Measurements from ENCODE around the gene ESYT3. TPM values are rescaled to one million over a fixed set of nuclear protein-coding genes. Genes with fewer than 3 reads are reported as not detected.
A peak's percentile ranks its signal among the peaks of the same experiment; 100 is the strongest.

The ESYT3 gene
- total RNA-seq, 1 donor from 2014 or later, result 6.8 TPM

GRCh38 chr3:138435840-138436239 lies 1.4 kb downstream of the ESYT3 start:
- H3K27me3 Mint-ChIP-seq (ENCODE audit: low read depth), result peaks cover 69% of the 10 kb centered on the region
- no peaks in the 10 kb centered on the region for H3K9me3 Mint-ChIP-seq
- no peak overlapping the region for H3K27ac Mint-ChIP-seq
- H3K36me3 Mint-ChIP-seq, result no peaks in the 10 kb centered on the region
- DNase-seq (ENCODE audit: low spot score in 2 of 2, unreplicated experiment in 2 of 2), result no peak
- no peak for TF ChIP-seq CTCF (IDR thresholded peaks at IDR 0.05; ENCODE audit: unreplicated experiment)
- H3K4me1 Mint-ChIP-seq, result no peaks in the 10 kb centered on the region
- peak overlapping the region; percentile 73 for H3K4me3 Mint-ChIP-seq

- no peak for DNase-seq (ENCODE audit: low spot score in 2 of 2, unreplicated experiment in 2 of 2)
- no peaks in the 10 kb centered on the region for H3K36me3 Mint-ChIP-seq
- no peak for TF ChIP-seq CTCF (IDR thresholded peaks at IDR 0.05; ENCODE audit: unreplicated experiment)
- peaks cover 1% of the 10 kb centered on the region for H3K4me1 Mint-ChIP-seq
- no peaks in the 10 kb centered on the region for H3K9me3 Mint-ChIP-seq
- no peak overlapping the region for H3K27ac Mint-ChIP-seq
- H3K4me3 Mint-ChIP-seq, result no peak overlapping the region
- peaks cover 59% of the 10 kb centered on the region for H3K27me3 Mint-ChIP-seq (ENCODE audit: low read depth)
These were observed 2.9 kb downstream of the ESYT3 start for GRCh38 chr3:138437281-138437680.

GRCh38 chr3:138438896-138439295 lies 4.5 kb downstream of the ESYT3 start:
- DNase-seq (ENCODE audit: low spot score in 2 of 2, unreplicated experiment in 2 of 2), result no peak
- no peaks in the 10 kb centered on the region for H3K36me3 Mint-ChIP-seq
- no peak for TF ChIP-seq CTCF (IDR thresholded peaks at IDR 0.05; ENCODE audit: unreplicated experiment)
- no peak overlapping the region for H3K4me3 Mint-ChIP-seq
- H3K27me3 Mint-ChIP-seq (ENCODE audit: low read depth), result peaks cover 45% of the 10 kb centered on the region
- H3K9me3 Mint-ChIP-seq, result no peaks in the 10 kb centered on the region
- H3K27ac Mint-ChIP-seq, result no peak overlapping the region
- peaks cover 14% of the 10 kb centered on the region for H3K4me1 Mint-ChIP-seq

- TF ChIP-seq CTCF (IDR thresholded peaks at IDR 0.05; ENCODE audit: unreplicated experiment), result no peak
- no peak overlapping the region for H3K27ac Mint-ChIP-seq
- no peak for DNase-seq (ENCODE audit: low spot score in 2 of 2, unreplicated experiment in 2 of 2)
- H3K27me3 Mint-ChIP-seq (ENCODE audit: low read depth), result peaks cover 38% of the 10 kb centered on the region
- H3K4me3 Mint-ChIP-seq, result no peak overlapping the region
- no peaks in the 10 kb centered on the region for H3K9me3 Mint-ChIP-seq
- peaks cover 19% of the 10 kb centered on the region for H3K4me1 Mint-ChIP-seq
- no peaks in the 10 kb centered on the region for H3K36me3 Mint-ChIP-seq
These were observed 5.2 kb downstream of the ESYT3 start for GRCh38 chr3:138439646-138440045.

- Mint-ChIP-seq H3K27ac (no peak overlapping the region), H3K4me3 (no peak overlapping the region), H3K36me3 (no peaks in the 10 kb centered on the region), H3K27me3 (ENCODE audit: low read depth) (peaks cover 34% of the 10 kb centered on the region), H3K9me3 (no peaks in the 10 kb centered on the region), H3K4me1 (peaks cover 19% of the 10 kb centered on the region)
- no peak for TF ChIP-seq CTCF (IDR thresholded peaks at IDR 0.05; ENCODE audit: unreplicated experiment)
- no peak for DNase-seq (ENCODE audit: low spot score in 2 of 2, unreplicated experiment in 2 of 2)
These were observed 5.7 kb downstream of the ESYT3 start for GRCh38 chr3:138440121-138440521.

GRCh38 chr3:138440596-138440995 lies 6.2 kb downstream of the ESYT3 start:
- no peak for TF ChIP-seq CTCF (IDR thresholded peaks at IDR 0.05; ENCODE audit: unreplicated experiment)
- no peaks in the 10 kb centered on the region for H3K9me3 Mint-ChIP-seq
- DNase-seq (ENCODE audit: low spot score in 2 of 2, unreplicated experiment in 2 of 2), result no peak
- no peak overlapping the region for H3K4me3 Mint-ChIP-seq
- H3K27ac Mint-ChIP-seq, result no peak overlapping the region
- H3K36me3 Mint-ChIP-seq, result no peaks in the 10 kb centered on the region
- H3K4me1 Mint-ChIP-seq, result peaks cover 19% of the 10 kb centered on the region
- peaks cover 30% of the 10 kb centered on the region for H3K27me3 Mint-ChIP-seq (ENCODE audit: low read depth)

All from mesothelial cell of epicardium (in vitro differentiated cells).